Endometrium (tissue), 2 donors: ENCODE data around the gene PDE2A.

Source experiments
- FAIRE-seq: peaks from 2 replicates; lab custom pipeline; 2012; peaks lifted over from hg19 to GRCh38; lab: Jason Lieb, UNC
- donor health status: control.
- donor health status: control.

PDE2A gene

DNA sequence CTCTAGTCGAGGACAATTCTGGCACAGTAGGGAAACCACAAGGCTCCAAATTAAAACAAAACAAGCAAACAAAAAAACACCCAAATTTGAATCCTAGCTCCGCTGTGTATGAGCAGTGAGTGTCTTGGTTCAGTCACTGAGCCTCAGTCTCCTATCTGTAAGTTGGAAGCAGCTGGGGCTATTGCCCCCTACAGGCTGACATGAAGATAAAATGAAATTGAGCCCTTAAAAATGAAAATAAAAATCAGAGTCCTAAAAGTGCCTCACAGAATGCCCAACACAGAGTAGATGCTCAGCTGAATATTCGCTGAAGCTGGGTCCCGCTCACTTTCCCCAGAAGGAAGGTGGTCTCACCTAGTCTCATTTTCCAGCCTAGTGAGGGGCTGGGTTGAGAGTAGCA is 65.2 kb downstream of the PDE2A start:
- no peak for FAIRE-seq

DNA sequence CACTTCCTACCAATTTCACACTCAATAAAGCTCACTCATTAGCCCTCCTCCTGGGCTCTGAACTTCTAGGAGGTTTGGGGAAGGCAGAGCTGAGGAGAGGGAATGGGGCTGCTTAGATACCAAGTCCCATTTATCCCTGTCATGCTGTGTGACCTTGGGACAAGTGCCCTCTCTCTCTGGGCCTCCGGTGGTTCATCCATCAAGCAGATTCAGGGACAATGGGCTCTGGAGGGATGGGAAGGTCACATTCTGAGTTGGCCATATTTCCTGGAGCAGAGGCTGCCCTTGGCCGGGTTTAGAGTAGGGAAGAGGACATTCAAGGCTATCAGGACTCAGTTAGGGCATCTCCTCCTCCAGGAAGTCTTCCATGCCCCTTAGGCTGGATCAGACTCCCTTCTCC is 66.7 kb downstream of the PDE2A start:
- no peak for FAIRE-seq

DNA sequence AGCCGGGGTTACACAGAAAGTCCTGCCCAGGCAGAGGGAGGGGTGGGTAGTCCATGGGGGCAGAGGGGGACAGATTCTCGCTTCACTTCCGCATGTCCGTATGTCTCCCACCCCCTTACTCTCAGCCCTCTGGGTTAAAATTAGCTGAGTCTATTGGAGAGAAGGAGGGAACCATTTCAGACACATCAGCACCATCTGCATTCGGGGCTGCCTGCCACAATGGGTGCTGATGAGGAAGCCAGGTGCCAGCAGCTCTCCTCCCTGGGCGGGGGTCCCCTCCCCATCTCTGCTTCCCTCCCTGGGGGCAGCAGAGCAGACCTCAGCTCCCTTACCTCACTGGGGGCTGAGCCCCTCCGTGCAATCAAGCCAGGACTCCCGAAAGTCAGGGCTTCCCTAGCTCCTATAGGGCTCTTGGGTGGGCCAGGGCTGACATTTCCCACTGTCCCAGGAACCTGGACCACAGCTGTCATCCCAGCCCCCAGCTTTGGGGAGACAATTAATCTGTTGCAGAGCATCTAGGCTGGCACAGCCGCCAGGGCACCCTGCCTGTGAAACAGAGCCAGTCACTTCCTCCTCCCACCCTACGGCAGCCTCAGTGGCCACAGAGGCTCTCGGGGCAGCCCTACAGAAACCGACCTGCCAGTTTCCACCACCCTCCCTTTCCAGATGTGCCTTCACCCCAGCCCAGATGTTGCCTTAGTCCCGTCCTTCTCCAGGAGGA is 67.3 kb downstream of the PDE2A start:
- FAIRE-seq, result no peak

DNA sequence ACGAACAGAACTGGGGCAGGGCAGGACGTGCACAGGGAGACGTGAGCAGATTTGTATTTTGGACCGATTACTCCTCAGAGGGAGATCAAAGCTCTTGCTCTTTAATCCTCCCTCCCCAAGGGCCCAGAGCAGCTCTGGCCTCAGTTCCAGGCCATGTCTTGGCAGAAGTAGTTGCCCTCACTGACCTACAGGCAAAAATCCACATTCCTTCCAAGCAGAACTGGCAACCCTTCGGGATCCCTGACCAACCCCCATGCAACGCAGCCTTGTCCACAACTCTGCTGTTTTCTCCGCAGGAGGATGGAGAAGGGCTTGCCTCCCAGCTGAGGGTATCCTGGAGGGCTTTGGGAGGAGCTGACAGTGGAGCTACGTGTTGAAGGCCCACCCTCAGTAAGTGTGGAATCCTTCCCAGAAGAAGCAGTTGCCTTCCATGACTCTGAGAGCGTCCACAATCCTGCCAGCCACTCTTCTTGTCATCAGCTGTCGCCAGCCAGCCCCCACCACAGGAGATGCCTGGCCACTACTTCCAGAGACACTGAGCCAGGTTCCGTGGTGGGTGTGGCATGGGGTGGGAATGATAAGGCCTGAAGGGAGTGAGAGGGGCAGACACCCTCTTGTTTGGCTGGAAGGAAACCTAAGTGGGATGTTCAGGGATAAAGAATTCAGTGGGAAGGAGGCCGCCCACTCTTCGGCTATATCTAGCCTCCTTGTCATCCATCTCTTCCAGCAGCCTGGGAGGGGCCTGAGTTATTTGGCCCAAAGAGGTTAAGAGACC is 68.1 kb downstream of the PDE2A start:
- no peak for FAIRE-seq

DNA sequence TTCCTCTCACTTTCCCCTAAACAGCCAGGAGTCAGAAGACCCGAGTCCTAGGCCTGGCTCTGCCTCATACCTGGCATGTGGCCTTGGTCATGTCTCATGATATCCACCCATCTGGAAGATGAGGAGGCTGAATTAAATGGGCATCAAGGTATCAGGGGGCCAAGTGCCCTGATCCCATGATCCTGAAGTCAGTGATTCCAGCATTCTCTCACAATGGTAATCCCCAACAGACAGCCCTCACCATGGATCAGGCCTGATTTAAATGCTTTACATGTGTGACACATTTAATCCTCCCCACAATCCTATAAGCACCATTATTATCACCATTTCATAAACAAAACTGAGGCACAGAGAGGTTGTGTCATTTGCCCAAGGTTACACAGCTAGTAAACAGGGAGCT is 70.0 kb downstream of the PDE2A start:
- no peak for FAIRE-seq

DNA sequence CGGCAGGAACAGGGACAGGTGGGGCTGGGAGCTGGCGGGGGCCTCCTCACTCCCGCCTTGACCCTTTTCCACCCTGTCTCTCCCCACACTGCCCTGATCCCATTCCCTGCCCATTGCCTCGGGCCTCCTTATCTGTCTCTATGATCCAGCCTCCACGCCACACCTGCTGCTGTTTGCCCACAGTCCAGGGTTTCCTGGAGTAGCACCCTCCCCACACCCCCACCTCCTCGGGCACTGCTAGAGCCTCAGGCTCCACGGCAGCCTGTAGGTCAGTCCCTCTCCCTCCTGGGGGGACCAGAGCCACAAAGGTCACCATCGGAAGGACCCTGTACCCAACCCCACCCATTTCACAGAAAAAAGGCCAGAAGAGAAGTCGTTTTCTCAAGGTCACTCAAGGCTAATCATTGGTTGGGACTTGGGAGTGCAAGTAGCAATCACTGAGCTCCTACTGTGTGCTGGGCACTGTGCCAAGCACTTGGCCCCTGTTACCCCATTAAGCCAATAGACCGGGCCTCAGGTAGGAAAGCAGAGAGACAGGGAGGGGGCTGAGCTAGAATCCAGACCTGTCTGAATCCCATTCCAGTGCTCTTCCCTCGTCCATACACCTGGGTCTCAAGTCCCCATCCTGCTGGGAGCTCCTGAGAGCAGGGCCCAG is 71.8 kb downstream of the PDE2A start:
- no peak for FAIRE-seq

DNA sequence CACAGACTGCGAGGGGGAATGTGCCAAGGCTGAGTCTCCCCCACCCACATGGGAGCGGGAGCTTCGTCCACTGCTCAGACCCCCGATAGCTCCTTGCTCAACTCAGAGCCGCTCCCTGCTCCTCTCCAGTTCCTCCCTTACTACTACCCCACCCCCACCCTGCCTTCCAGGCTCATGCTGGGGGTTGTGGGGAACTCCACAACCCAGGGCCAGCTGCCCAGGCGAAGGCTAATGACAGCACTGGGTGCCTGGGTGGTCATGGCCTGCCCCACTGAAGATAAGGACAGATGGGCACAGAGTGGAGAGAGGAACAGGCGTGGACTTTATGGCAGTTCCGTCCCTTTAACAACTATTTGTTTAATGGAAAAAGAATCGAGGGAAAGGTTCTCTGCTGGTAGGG is 73.7 kb downstream of the PDE2A start:
- no peak for FAIRE-seq

DNA sequence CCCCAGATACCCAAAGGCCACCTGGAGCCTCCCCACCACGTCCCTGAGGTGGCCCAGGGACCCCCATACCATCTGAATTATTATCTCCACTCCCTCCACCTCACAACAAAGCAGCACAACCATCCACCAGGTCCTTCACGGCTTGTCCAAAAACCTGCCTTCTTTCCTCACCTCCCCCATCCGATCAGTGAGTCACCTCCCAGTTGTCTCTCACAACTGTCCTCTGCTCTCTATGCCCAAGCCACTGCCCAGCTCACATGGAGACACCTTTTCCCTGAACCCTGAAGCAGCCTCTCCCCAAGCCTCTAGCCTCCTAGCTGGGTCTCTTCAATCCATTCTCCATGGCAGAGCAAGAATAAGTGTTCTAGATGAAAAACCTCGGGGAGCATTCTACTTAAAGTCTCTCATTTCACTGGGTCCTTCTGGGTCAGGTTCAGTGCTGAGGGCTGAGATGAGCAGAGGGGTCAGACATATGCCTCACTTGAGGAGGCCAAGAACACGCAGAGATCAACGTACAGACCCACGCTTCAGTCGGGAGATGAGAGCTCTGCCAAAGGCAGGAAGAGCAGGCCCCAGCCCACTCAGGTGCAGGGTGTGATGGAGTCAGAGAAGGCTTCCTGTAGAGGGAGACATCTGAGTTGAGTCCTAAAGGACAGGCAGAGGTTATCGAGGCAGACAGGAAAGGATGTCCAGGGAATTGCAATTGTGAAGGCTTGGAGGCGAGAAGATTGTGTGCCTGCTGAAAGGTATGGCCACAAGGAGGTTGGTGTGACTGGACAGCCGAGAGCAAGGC is 74.7 kb downstream of the PDE2A start:
- FAIRE-seq, result no peak

DNA sequence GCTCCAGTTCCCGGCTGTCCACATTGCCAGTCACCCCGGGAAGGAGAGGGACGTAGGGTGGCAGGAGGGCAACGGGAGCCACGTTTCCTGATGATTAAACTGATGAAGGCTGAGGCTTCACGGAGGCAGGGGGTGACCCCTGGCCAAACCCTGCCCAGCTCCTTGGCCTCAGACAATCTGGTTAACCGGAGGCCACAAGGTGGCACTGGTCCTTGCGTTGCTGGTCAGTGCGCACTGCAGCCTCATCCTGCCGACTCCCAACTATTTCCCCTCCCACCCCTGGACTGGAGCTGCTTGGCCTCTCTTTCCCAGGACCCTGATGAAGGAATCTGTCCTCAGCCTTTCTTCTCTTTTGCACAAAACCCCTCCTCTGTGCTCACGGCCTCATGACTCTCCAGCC is 75.3 kb downstream of the PDE2A start:
- FAIRE-seq, result no peak

DNA sequence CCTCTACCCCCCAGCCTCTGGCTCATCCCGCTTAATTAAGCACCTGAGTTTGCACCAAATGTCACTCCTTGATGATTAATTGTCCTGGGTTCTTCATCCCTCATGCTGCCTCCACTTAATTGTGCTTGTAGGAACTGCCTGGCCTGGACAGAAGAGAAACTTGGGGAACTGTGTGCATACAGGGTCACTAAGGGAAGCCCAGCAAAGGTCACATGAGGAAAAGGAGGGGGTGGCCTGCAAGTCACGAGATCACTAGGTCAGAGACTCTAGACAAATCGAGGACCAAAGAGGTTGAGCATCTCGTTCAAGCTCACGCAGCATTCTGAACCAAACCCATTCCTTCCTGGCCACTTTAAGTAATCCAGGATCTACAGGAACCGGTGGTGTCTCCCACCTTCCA is 75.8 kb downstream of the PDE2A start:
- no peak for FAIRE-seq

DNA sequence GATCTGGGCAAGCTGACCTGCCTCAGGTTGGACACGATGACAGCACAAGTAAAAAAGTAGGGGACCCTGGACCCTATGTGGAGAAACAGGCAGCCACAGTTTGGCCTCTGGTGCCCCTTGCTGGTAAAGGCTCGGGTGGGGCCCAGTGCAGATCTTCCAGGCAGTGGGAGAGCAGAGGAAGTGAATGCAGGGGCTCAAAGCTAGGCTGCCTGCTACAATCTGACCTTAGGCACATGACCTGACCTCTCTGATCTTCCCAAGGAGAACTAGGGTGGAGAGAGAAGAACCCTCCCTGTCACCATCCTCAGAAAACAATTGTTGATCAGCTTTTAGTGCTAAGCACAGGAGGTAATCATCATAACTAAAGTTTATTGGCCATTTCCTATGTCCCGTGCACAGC is 76.5 kb downstream of the PDE2A start:
- no peak for FAIRE-seq

DNA sequence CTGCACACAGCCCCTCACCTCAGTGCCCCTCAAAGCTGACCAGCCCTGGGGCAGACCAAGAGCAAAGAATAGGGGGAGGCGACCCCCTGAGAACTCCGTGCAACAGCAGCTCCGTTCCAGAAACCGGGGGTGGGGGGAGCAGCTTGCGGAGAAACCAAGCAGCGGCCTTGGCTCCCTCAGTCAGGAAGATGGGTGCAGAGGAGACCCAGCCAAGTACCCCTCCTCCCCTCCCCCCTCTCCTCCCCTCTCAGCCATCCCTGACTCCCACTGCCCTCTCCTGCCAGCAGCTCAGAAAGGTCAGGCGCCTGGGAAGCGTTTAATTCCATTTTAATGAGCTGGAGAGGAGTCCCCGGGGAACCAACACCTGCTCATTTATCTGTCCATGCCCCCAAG is 78.9 kb downstream of the PDE2A start:
- no peak for FAIRE-seq

DNA sequence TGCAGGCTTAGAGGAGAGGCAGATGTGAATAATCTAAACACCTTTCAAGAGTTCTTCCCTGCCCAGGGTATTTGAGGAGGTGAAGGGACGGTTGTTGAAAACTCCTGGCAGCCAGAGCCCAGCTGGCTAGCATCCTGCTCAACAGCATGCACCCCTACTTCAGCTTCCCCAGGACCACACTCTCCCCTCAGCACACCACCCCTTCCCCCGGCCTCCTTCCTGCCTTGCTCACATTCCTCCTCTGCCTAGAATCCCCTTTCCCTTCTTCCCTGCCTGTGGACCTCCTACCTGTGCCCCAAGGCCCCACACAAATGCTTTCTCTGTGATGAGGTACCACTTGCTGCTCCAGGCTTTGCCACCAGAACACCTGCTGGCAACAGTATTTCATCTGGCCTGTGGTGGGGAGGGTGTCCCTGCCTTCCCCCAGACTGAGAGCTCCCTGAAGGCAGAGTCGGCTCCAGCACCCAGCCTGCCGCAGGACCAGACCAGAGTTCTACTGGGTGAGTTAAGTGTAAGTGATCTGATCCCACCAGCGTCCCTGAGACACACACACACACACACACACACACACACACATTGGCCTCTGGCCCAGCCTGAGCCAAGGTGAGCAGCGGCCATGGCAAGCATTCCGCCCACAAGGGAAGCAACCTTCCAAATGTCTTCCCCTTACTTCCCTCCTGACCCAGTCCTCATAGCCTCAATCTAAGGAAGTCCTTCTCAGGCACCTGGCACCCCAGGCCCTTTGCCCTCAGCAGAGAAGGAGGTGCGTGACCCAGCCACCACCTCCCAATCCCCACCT is 79.5 kb downstream of the PDE2A start:
- FAIRE-seq, result no peak

DNA sequence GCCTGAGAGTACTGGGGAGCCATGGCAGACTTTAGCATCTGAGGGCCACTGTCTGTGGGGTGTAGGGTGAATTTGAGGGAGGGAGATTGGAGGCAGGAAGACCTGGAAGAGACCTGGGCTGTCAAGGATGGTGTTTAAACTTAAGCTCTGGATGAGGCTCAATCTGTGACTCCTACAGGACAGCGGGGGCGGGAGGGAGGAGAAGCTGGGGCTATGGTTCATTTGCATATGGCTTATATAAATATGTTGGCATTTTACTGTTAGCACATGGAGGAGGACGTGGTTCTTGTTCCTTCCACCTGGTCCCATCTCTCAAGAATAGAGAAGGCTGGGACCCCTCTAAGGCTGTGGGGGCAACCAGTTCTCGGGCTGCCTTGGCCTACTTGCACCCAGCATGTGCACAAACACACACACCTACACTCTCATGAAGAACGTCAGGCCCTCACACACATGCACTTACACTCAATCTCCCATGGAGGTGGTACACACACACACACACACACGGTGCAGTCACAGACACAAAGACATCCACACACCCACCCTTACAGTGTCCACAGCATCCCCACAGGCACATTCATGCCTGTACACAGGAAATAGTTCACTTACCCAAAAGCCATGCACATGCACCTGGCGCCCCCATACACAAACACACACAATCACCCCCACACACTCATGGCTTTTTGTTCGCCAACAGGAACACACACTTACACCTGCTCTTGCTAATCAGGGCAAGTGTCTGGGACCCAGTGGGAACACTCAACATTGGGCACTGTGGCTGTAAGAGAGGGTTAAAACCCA is 81.3 kb downstream of the PDE2A start:
- no peak for FAIRE-seq

DNA sequence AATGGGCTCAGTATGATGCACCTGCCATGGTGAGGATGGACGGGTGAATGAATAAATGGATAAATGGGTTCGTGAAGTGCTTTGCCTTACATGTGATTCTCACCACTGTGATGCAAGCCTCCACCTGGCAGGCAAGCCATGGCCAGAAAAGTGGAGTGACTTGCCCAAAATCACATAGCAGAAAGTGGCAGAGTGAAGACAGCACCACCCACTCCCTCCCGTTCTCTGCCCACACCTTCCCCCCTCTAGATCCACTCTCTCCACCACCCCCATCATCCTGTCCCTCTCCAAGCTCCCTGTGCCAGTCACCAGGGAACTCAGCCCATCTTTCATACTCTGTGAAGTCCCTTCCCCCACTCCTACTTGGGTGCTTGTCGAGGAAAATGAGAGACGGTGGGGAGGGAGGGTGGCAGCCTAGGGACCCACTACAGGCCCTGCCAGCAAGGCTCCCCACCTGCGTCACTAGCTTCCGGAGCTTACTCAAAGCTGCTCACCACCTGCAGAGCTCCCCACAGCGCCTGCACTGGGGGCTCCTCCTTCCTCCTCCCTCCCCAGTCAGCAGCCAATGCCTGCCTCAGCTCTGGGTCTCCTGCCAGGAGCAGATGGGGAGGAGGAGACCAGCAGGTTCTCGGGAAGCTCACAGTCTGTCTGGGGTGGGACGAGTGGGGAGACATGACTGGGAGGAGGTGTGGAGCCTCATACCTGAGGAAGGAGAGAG is 82.3 kb downstream of the PDE2A start:
- no peak for FAIRE-seq

DNA sequence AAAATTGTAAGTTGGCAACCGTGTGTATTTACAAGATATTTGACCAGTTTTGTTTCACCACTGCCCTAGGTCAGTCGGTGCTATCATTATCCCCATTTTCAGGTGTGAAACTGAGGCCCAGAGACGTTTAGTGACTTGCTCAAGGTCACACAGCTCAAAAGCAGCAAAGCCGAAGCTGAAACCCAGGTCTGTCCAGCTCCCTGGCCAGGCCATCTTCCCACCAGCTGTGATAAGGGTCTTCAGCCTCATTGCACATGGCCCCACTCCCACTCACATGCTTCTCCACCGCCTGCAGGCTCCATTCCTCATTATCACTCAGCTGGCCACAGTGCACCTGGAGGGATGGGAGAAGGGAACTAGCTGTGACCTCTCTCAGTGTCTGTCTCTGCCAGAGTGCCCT is 83.2 kb downstream of the PDE2A start:
- no peak for FAIRE-seq

DNA sequence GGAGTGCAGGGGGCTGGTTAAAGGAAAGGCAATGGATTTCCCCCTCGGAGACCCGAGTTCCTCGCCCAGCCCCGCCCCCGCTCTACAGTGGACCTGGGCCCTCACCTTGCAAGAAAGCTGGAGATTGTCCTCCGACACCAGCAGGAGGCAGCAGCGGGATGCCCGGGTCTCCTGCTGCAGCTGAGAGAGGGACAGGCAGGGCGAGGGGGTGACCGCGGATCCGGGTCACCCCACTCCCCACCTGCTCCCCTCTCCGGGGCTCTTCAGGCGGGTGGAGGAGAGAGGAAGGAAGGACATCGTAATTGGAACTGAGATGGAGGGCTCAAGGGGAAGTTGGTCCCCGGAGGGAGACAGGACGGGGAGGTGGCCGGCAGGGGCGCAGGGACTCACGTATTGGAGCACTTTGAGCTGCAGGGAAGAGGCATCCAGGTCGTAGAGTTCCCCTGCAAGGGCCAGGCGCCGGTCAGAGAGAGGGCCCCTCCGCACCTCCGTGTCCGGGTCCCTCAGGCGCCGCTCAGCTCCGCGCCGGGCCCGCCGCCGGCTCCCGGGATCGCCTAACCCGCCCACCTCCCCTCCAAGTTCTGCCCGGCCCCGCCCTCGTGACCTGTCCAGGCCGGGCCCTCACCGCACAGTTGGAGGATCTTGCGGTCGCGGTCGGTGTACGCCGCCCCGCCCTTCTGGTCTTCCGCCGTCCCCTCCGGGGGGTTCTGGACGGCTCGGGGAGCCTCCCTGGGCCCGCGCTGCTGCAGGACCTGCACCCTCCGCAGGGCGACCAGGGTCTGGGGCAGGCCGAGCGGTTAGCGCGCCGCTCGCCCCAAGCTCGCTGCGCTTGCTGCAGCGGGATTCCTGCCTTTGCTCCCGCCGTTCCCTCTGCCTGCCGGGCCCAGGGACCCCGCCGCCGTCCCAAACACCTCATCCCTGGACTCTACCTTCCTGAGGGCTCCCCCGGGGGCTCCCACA is 84.1 kb downstream of the PDE2A start:
- FAIRE-seq, result no peak

DNA sequence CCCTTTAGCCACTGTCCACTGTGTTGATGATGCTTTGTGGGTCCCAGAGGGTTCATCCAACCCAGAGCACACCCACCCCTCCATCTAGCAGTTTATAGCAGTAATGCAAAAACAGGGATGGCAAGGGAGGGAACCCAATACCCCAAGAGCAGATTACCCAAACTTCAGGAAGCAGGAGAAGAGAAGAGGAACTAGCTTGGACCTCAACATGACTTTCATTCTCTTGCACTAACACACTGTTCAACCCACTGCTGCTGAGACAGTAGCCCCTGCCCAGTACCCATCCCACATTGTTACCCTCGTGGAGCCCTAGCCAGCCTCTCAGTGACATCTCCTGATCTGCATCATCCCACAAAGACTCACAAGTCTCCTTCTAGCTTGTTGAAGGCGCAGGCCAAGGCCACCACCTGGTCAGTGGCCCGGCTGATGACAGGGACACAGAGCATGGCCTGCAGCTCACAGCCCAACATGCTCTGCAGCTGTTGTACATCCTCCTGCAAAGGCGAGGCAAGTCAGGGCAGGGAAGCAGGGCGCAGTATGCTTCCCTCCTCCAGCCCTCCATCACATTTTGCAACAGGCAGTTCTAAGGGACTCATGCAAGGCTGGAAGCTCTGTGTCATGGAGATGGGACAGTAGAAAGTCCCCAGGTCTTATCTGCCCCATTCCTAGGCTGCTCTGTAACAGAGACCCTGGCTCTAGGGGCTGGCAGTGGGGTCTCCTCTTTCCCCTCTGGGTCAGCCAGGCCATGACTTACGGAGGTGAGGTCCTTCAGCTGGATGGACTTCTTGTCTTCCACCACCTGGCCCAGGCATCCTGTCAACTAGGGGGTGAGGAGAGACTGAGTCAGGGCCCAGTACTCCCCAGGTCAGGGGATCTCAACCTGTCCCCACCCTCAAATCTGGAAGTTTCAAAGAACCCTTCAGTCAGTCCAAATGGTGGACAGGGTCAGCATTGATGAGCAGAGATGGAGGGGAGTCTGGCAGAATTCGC is 85.5 kb downstream of the PDE2A start:
- FAIRE-seq, result no peak
